ENCODE measurements around the gene FAS. TPM values are rescaled to one million over a fixed set of nuclear protein-coding genes. Genes with fewer than 3 reads are reported as not detected.

Gene FAS
- total RNA-seq, 2 donors from 2014 or later = 33.8 to 54.1 TPM

DNA sequence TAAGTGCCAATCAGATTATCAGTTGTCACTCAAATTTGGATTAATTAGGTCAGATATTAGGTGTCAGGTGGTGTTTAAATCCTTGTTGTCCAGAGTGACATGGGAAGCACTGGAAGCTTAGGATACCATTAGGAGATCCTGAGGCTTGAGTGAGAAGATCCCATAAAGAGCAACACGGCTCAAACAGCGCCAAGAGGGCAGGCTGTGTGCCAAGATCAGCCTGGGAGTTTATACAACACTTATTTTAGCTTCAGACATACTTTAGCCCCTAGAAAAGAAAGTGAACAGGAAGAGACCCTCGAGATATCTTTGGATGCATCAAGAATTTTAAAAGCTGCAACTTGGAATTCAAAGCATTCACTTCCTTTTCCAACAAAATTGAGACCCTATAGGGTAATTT, 23.8 kb upstream of the FAS start:
- DNase-seq (peak in 1 of 2 donors; percentile 27), ATAC-seq (no peak)
- intact Hi-C loops (cut with DNase I, micrococcal nuclease) = no loop called here

- intact Hi-C loops (cut with DNase I, micrococcal nuclease) = no loop called here
- no peak for DNase-seq
- ATAC-seq = no peak
Observed at GRCh38 chr10:88968391-88968790, 22.2 kb upstream of the FAS start.

DNA sequence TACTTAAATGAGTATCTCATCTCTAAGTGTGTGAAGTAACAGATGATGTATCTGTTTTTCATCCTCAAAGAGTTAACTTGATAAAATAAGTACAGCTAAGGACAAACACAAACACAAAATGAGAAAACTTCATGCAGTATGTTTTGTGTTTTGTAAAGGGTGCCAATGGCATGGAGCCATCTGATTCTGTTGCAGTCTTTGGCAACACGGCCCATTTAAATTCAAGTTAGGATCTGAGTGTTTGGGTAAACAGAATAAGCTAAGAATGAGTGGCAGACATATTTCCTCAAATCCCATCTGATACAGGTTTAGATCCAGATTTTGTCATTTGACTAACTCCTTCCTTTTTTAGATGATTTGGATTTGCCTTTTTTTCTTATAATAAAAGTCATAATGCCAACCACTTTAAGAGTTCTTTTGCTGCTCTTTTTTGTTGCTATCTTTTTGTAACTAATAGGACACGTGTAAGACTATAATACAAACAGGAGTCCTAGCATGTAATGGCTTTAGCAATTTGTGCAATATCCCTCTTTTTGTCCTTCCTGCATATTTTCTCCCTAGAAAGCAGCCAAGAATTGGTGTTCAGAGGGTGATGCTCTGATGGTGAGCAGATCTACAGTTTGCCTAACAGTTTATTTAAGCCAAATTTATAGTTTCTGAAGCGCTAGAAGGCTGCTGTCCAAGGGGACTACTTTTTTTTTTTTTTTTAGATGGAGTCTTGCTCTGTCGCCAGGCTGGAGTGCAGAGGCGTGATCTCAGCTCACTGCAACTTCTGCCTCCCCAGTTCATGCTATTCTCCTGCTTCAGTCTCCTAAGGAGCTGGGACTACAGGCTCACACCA, 19.2 kb upstream of the FAS start:
- intact Hi-C loops (cut with DNase I, micrococcal nuclease) = no loop called here
- no peak for ATAC-seq
- DNase-seq = no peak

- intact Hi-C loops (cut with DNase I, micrococcal nuclease) = no loop called here
- ATAC-seq = no peak
- no peak for DNase-seq
Observed at GRCh38 chr10:88974012-88974411, 16.6 kb upstream of the FAS start.

- DNase-seq (no peak), ATAC-seq (peak; percentile 79)
- intact Hi-C loops (cut with DNase I, micrococcal nuclease) = no loop called here
Observed at GRCh38 chr10:88974446-88975376, 15.9 kb upstream of the FAS start.

DNA sequence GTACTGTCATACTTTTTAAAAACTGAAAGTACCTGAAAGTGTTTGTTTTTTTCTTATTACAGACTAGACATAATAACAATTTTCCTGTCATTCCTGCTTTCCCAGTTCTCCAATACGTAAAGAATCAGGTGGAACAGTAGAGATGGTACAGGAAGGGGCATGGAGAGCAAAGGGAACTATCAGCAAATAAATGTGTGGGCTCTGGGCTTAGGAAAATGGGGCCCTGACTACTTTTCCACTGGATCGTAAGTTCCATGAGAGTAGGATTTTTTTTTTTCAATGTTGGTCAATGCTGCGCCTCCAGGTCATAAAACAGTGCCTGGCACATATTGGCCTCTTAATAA, 15.2 kb upstream of the FAS start:
- DNase-seq (no peak), ATAC-seq (peak; percentile 49)
- intact Hi-C loops (cut with DNase I, micrococcal nuclease) = no loop called here

DNA sequence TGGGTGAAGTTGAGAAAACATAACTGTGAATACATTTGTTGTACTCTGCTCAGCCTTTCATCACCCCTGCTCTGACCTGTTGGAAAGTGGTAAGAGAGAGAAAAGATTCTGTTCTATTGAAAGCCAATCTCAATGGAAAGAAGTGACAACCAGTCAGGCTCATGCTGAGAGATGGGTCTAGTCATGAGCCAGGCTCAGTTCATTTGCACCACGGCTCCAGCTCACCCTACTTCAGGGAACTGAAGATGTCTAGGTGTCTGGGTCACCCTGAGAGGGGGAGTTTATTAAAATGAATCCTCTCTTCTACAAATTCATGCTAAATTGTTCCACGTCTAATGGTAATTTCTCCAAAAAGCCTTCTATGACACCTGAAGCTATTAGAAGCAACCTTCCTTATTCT, 12.1 kb upstream of the FAS start:
- ATAC-seq = no peak
- DNase-seq = no peak
- intact Hi-C loops (cut with DNase I, micrococcal nuclease) = no loop called here

GRCh38 chr10:88979153-88979562, 11.4 kb upstream of the FAS start:
- DNase-seq = peak in 1 of 2 donors; percentile 62
- no peak for ATAC-seq
- intact Hi-C loops (cut with DNase I, micrococcal nuclease) = no loop called here

- DNase-seq = no peak
- intact Hi-C loops (cut with DNase I, micrococcal nuclease) = no loop called here
- ATAC-seq = no peak
Observed at GRCh38 chr10:88979603-88980002, 11.0 kb upstream of the FAS start.

DNA sequence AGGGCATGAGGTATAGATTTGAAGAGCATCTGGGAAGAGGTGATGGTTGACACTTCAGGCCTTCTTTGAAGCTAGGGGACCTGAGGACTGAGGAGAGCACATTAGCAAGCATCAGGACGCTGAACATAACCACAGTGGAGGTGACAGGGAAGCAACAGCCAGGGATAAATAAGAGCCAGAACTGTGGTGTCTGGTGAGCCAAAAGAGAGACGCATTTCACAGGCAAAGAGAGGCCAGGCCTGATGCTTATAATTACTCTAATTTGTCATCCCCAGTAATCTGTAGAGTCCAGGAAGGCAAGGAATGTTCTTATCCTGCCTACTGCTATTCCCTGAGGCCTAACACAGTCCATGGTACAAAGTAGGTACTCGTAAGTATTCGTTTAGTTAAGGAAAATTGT, 10.4 kb upstream of the FAS start:
- DNase-seq (no peak), ATAC-seq (no peak)
- intact Hi-C loops (cut with DNase I, micrococcal nuclease) = no loop called here

- intact Hi-C loops (cut with DNase I, micrococcal nuclease) = no loop called here
- DNase-seq (no peak), ATAC-seq (no peak)
Observed at GRCh38 chr10:88980800-88981199, 9.8 kb upstream of the FAS start.

DNA sequence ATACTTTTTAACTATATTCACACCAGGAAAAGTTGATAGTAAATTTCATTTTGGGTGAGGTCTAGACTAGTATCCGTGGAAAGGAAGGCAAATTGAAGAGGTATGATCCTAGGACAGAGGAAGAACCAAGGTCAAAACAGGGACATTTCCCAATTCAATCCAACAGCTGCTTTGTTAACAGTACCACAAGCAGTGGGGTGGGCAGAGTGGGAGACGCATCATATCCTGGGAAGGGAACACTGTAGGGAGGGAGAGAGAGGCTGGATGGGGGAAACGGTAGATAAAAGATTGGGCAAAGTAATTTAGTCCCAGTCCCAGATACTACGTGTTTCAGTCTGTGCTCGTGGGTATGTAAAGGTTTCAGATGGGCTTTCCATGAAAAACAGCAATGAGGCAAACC, 9.2 kb upstream of the FAS start:
- intact Hi-C loops (cut with DNase I, micrococcal nuclease) = no loop called here
- DNase-seq (no peak), ATAC-seq (no peak)

GRCh38 chr10:88982366-88982765, 8.2 kb upstream of the FAS start:
- intact Hi-C loops (cut with DNase I, micrococcal nuclease) = no loop called here
- no peak for DNase-seq

GRCh38 chr10:88983206-88983605, 7.4 kb upstream of the FAS start:
- intact Hi-C loops (cut with DNase I, micrococcal nuclease) = no loop called here
- peak; percentile 47 for ATAC-seq
- no peak for DNase-seq

More at GRCh38 chr10:88982366-88982765, 8.2 kb upstream of the FAS start:
- ATAC-seq = no peak

DNA sequence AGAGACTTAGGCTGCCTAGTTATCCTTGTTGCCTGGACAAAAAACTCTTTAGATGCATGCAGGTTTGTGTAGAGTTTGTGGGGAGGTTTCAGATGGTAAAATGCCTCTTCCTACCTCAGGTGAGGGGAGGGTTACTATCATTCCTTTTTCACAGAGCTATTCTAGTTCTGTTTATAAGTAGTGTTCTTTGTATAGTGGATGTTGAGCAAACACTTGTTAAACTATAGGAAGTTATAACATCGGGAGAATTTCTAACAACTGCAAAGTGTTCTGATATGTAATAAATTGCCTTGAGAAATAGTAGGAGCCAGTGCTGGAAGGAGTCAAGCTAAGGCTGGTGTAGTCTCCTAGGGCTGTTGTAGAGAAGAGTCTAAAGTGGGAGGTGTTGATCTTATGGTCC, 6.7 kb upstream of the FAS start:
- ATAC-seq = peak; percentile 61
- no peak for DNase-seq
- intact Hi-C loops (cut with DNase I, micrococcal nuclease) = no loop called here

GRCh38 chr10:88984525-88984924, 6.1 kb upstream of the FAS start:
- DNase-seq (no peak), ATAC-seq (no peak)
- intact Hi-C loops (cut with DNase I, micrococcal nuclease) = no loop called here

DNA sequence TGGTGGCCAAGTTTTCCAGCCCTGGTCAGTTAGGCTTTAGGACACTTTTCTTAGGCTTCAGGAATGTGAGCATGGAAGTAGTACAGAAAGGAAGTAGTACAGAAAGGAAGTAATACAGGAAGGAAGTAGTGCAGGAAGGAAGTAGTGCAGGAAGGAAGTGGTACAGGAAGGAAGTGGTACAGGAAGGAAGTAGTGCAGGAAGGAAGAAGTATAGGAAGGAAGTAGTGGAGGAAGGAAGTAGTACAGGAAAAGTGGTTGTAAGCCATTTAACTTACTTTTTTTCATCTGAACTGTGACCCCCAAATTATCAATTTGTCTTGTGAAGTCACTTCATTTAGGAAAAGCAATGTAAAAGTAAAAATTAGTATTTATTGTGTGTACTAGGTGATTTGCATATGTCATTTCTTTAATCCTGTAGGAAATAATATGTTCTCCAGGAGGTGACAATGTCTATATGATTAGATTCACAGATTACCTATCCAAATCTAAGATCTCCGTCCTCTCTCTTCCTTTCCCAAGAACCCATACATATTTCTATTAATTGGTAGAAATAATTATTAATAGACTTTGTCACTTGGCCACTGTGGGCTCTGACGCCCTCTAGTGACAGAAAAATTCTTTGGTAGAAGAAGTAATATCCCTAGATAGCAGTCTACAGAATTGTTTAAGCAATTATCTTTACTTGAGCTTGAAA, 3.9 kb upstream of the FAS start:
- no peak for ATAC-seq
- DNase-seq = no peak
- intact Hi-C loops (cut with DNase I, micrococcal nuclease) = loop anchor here (2.0 to 5.0 kb wide), 2 partner anchors 49 to 52 kb away; no protein-coding TSS in a partner anchor

- no peak for ATAC-seq
- no peak for DNase-seq
- intact Hi-C loops (cut with DNase I, micrococcal nuclease) = loop anchor here (2.0 to 5.0 kb wide), 2 partner anchors 50 to 52 kb away; no protein-coding TSS in a partner anchor
Observed at GRCh38 chr10:88987243-88987725, 3.3 kb upstream of the FAS start.

DNA sequence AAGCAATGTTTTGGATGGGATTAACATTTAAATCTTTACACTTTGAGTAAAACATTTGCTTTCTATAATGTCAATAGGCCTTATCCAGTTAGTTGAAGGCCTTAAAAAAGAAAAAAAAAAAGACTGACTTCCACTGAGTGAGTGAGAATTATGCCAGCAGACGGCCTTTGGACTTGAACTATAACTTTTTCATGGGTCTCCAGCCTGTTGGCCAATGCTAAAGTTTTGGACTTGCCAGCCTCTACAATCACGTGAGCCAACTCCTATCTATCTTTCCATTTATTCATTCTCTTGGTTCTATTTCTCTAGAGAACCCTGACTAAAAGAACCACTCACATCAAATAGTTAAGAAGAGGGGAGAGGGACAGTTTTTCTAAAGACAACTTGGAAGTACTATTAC, 2.8 kb upstream of the FAS start:
- ATAC-seq (no peak), DNase-seq (no peak)
- intact Hi-C loops (cut with DNase I, micrococcal nuclease) = loop anchor here (2.0 to 5.0 kb wide), 2 partner anchors 51 to 53 kb away; no protein-coding TSS in a partner anchor

Measured in left colon (tissue), 2 donors.